Gastrocnemius medialis (tissue), 4 donors: ENCODE results near the gene EEFSEC.

Source experiments
- CTCF ChIP-seq, 5 experiments: fragments of 450-650 bp in 3 of 5; fragments of 200-600 bp in 2 of 5; sonication (generic) in 2 of 5; IDR thresholded peaks in 4 of 5; conservative IDR thresholded peaks in 1 of 5; 1 replicate in 4 of 5; 2 replicates in 1 of 5; pipeline ENCODE4 v1.5.1; 2016 to 2019; ENCODE audit warnings: antibody characterized with exemption in 5 of 5, mild to moderate bottlenecking in 3 of 5, moderate library complexity in 3 of 5
- POLR2A ChIP-seq, 2 donors: fragments of 450-650 bp; IDR thresholded peaks; one replicate each; pipeline ENCODE4 v1.6.1; 2017; ENCODE audit warnings: antibody characterized with exemption in 2 of 2, mild to moderate bottlenecking in 2 of 2, moderate library complexity in 2 of 2

DNA sequence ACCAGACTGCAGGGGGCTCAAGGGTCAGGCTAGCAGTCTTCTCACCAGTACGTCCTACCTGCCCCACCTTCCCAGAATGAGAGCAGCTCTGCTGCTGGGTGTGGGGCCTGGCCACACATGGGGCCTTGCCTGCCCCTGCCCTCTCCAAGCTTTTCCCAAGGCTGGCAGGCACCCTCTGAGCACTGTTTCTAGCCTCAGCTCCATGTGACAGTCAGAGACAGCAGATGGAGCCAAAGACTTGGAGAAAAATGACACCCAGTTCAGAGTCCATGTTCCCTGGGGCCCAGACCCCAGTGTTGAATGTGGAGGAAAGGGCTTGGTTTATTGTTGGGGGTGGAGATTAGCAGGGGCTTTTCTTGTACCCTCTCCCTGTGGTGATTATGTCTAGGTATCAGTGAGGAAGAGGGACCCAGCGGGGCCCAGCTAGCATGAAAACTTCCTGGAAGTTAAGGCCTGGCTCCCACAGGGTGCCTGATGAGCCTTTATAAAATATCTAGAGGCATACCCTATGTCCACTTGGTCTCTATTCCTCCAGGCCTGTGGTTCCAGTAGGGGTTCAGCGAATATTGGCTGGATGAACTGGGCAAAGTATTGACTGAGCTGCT is 153.8 kb downstream of the EEFSEC start:
- no peak for TF ChIP-seq POLR2A (IDR thresholded peaks at IDR 0.05)
- TF ChIP-seq CTCF (IDR thresholded peaks at IDR 0.05 in 4 of 5, conservative IDR thresholded peaks at IDR 0.05 in 1 of 5): peak in 1 of 5 experiments; percentile 13
